Measurements from ENCODE around the gene CNST. TPM values are rescaled to one million over a fixed set of nuclear protein-coding genes. Genes with fewer than 3 reads are reported as not detected.
"Not testable (repeated sequence)": the region's sequence is repeated elsewhere in the genome, so short reads cannot be mapped to it uniquely, and the experiment has no call there.

CNST gene
- polyA plus RNA-seq, 1 donor (not counting 4 experiments of a cell fraction or from before 2014, with no cell fraction given) = 9.8 TPM

GRCh38 chr1:246631426-246631825 lies 65.2 kb downstream of the CNST start:
- dilution Hi-C loops (cut with MboI; ENCODE audit: extremely low pct_ligation_motif_present, low sequenced_read_pairs) = no loop called here
- H3K36me3 ChIP-seq (ENCODE audit: control insufficient read depth in 2 of 2, extremely low read depth in 1 of 2, insufficient read depth in 2 of 2, low read length in 2 of 2) = peaks cover 2 to 3% of the 10 kb centered on the region in 2 experiments
- H3K9me1 ChIP-seq (ENCODE audit: control insufficient read depth, extremely low read depth, insufficient read depth, low read length) = no peaks in the 10 kb centered on the region
- no peak overlapping the region for H3K27ac ChIP-seq (ENCODE audit: control insufficient read depth, insufficient read depth, low read length)
- no peak overlapping the region for H3K4me3 ChIP-seq (ENCODE audit: control insufficient read depth in 2 of 3, extremely low read depth in 1 of 3, insufficient read depth in 2 of 3, low read depth in 1 of 3, low read length in 3 of 3)
- H3K27me3 ChIP-seq (ENCODE audit: control insufficient read depth, extremely low read depth, insufficient read depth, low read length) = no peaks in the 10 kb centered on the region
- DNase-seq (ENCODE audit: low read depth, low spot score) (no peak), FAIRE-seq (no peak)
- no peaks in the 10 kb centered on the region for H3K4me1 ChIP-seq (ENCODE audit: control insufficient read depth, extremely low read depth, insufficient read depth, low read length)
- H3K79me2 ChIP-seq (ENCODE audit: control insufficient read depth, insufficient read depth, low read length) = no peaks in the 10 kb centered on the region
- H4K20me1 ChIP-seq (ENCODE audit: control insufficient read depth, extremely low read depth, insufficient read depth, low read length) = no peaks in the 10 kb centered on the region
- no peaks in the 10 kb centered on the region for H3K9me3 ChIP-seq (ENCODE audit: control insufficient read depth, low read depth, low read length)
- no peak overlapping the region for H3K9ac ChIP-seq (ENCODE audit: control insufficient read depth, extremely low read depth, insufficient read depth, low read length)
- H3K4me2 ChIP-seq (ENCODE audit: control insufficient read depth, extremely low read depth, insufficient read depth, low read depth, low read length) = no peak overlapping the region
- H2AFZ ChIP-seq (ENCODE audit: control insufficient read depth, low read length) = no peak overlapping the region
- no peak for TF ChIP-seq CTCF (optimal IDR thresholded peaks at IDR 0.05 in 1 of 3, IDR thresholded peaks at IDR 0.05 in 1 of 3, conservative IDR thresholded peaks at IDR 0.05 in 1 of 3; ENCODE audit: extremely low read depth in 1 of 3, insufficient read depth in 2 of 3, low read length in 3 of 3)
- TF ChIP-seq EZH2 (IDR thresholded peaks at IDR 0.05; ENCODE audit: low read length) = no peak

- H3K27ac ChIP-seq (ENCODE audit: control insufficient read depth, insufficient read depth, low read length) = no peak overlapping the region
- TF ChIP-seq EZH2 (IDR thresholded peaks at IDR 0.05; ENCODE audit: low read length) (no peak), CTCF (optimal IDR thresholded peaks at IDR 0.05 in 1 of 3, IDR thresholded peaks at IDR 0.05 in 1 of 3, conservative IDR thresholded peaks at IDR 0.05 in 1 of 3; ENCODE audit: extremely low read depth in 1 of 3, insufficient read depth in 2 of 3, low read length in 3 of 3) (no peak)
- no peaks in the 10 kb centered on the region for H3K27me3 ChIP-seq (ENCODE audit: control insufficient read depth, extremely low read depth, insufficient read depth, low read length)
- H4K20me1 ChIP-seq (ENCODE audit: control insufficient read depth, extremely low read depth, insufficient read depth, low read length) = no peaks in the 10 kb centered on the region
- DNase-seq (ENCODE audit: low read depth, low spot score) (no peak), FAIRE-seq (no peak)
- dilution Hi-C loops (cut with MboI; ENCODE audit: extremely low pct_ligation_motif_present, low sequenced_read_pairs) = no loop called here
- peaks cover 2 to 3% of the 10 kb centered on the region in 2 experiments for H3K36me3 ChIP-seq (ENCODE audit: control insufficient read depth in 2 of 2, extremely low read depth in 1 of 2, insufficient read depth in 2 of 2, low read length in 2 of 2)
- H3K9me1 ChIP-seq (ENCODE audit: control insufficient read depth, extremely low read depth, insufficient read depth, low read length) = no peaks in the 10 kb centered on the region
- H3K4me1 ChIP-seq (ENCODE audit: control insufficient read depth, extremely low read depth, insufficient read depth, low read length) = no peaks in the 10 kb centered on the region
- H3K9ac ChIP-seq (ENCODE audit: control insufficient read depth, extremely low read depth, insufficient read depth, low read length) = no peak overlapping the region
- H3K9me3 ChIP-seq (ENCODE audit: control insufficient read depth, low read depth, low read length) = no peaks in the 10 kb centered on the region
- no peak overlapping the region for H3K4me3 ChIP-seq (ENCODE audit: control insufficient read depth in 2 of 3, extremely low read depth in 1 of 3, insufficient read depth in 2 of 3, low read depth in 1 of 3, low read length in 3 of 3)
- no peak overlapping the region for H3K4me2 ChIP-seq (ENCODE audit: control insufficient read depth, extremely low read depth, insufficient read depth, low read depth, low read length)
- H3K79me2 ChIP-seq (ENCODE audit: control insufficient read depth, insufficient read depth, low read length) = no peaks in the 10 kb centered on the region
- H2AFZ ChIP-seq (ENCODE audit: control insufficient read depth, low read length) = no peak overlapping the region
These were observed 66.3 kb downstream of the CNST start for GRCh38 chr1:246632281-246633168.

- H3K9ac ChIP-seq (ENCODE audit: control insufficient read depth, extremely low read depth, insufficient read depth, low read length); H3K4me3 ChIP-seq (ENCODE audit: control insufficient read depth in 2 of 3, extremely low read depth in 1 of 3, insufficient read depth in 2 of 3, low read depth in 1 of 3, low read length in 3 of 3); H4K20me1 ChIP-seq (ENCODE audit: control insufficient read depth, extremely low read depth, insufficient read depth, low read length); H3K27ac ChIP-seq (ENCODE audit: control insufficient read depth, insufficient read depth, low read length); DNase-seq (ENCODE audit: low read depth, low spot score); H3K9me1 ChIP-seq (ENCODE audit: control insufficient read depth, extremely low read depth, insufficient read depth, low read length); H3K4me2 ChIP-seq (ENCODE audit: control insufficient read depth, extremely low read depth, insufficient read depth, low read depth, low read length); H3K4me1 ChIP-seq (ENCODE audit: control insufficient read depth, extremely low read depth, insufficient read depth, low read length); H3K36me3 ChIP-seq (ENCODE audit: control insufficient read depth in 2 of 2, extremely low read depth in 1 of 2, insufficient read depth in 2 of 2, low read length in 2 of 2); H3K9me3 ChIP-seq (ENCODE audit: control insufficient read depth, low read depth, low read length); H3K27me3 ChIP-seq (ENCODE audit: control insufficient read depth, extremely low read depth, insufficient read depth, low read length); FAIRE-seq; H3K79me2 ChIP-seq (ENCODE audit: control insufficient read depth, insufficient read depth, low read length); H2AFZ ChIP-seq (ENCODE audit: control insufficient read depth, low read length); dilution Hi-C loops (cut with MboI; ENCODE audit: extremely low pct_ligation_motif_present, low sequenced_read_pairs): not testable (repeated sequence)
These were observed 68.4 kb downstream of the CNST start for GRCh38 chr1:246634659-246635058.
